H1 (cell line): ENCODE results near the gene RAP1GAP. TPM values are rescaled to one million over a fixed set of nuclear protein-coding genes. Genes with fewer than 3 reads are reported as not detected.
A peak's percentile ranks its signal among the peaks of the same experiment; 100 is the strongest.

Source experiments
- CTCF ChIA-PET: fragments of 300-600 bp; sonication (Branson Sonifier 250); formaldehyde crosslinking; loops from one replicate; lab custom pipeline; 2021; ENCODE audit not compliant: partially characterized antibody; lab: Charles Lee
- POLR2A ChIA-PET: fragments of 300-600 bp; sonication (Branson Sonifier 250); formaldehyde crosslinking; loops from one replicate; lab custom pipeline; 2021; ENCODE audit warnings: inconsistent platforms; ENCODE audit not compliant: partially characterized antibody; lab: Charles Lee
- DNase-seq, 2 experiments: peaks; one replicate each; pipeline versions ENCODE4 v3.0.0 to v3.0.0-alpha.2; 2010 to 2022; ENCODE audit warnings: low spot score in 2 of 2, low read depth in 1 of 2, mixed read lengths in 1 of 2
- FAIRE-seq: peaks from 2 replicates; lab custom pipeline; 2011; peaks lifted over from hg19 to GRCh38; lab: Jason Lieb, UNC
- H2AFZ ChIP-seq: 2 replicates; pipeline ENCODE4 v1.8.1; 2012; ENCODE audit warnings: low read length, inconsistent platforms
- H2AK5ac ChIP-seq: 2 replicates; pipeline ENCODE4 v1.6.1; 2013; ENCODE audit warnings: low read depth, low read length
- H2BK120ac ChIP-seq: replicated peaks from 2 replicates; pipeline ENCODE3; 2013; ENCODE audit warnings: low read depth, low read length, inconsistent platforms
- H2BK12ac ChIP-seq: 2 replicates; pipeline ENCODE4 v1.6.1; 2013; ENCODE audit warnings: low read depth, low read length
- H2BK15ac ChIP-seq: 2 replicates; pipeline ENCODE4 v1.6.1; 2013; ENCODE audit warnings: low read length
- H2BK20ac ChIP-seq: 2 replicates; pipeline ENCODE4 v1.6.1; 2013; ENCODE audit warnings: low read length
- H2BK5ac ChIP-seq: 2 replicates; pipeline ENCODE4 v1.6.1; 2013; ENCODE audit warnings: low read depth, low read length
- H3K14ac ChIP-seq: 2 replicates; pipeline ENCODE4 v1.6.1; 2013; ENCODE audit warnings: inconsistent platforms; ENCODE audit not compliant: insufficient read length
- H3K18ac ChIP-seq: 2 replicates; pipeline ENCODE4 v1.6.1; 2013; ENCODE audit warnings: low read length; ENCODE audit errors: extremely low read depth
- H3K23ac ChIP-seq: 2 replicates; pipeline ENCODE4 v1.6.1; 2013; ENCODE audit warnings: inconsistent platforms; ENCODE audit not compliant: insufficient read length
- H3K23me2 ChIP-seq: 2 replicates; pipeline ENCODE4 v1.6.1; 2013; ENCODE audit warnings: low read depth, low read length
- H3K27ac ChIP-seq: 2 replicates; pipeline ENCODE4 v1.6.1; 2011; ENCODE audit warnings: low read depth, low read length, inconsistent platforms
- H3K27me3 ChIP-seq, 4 experiments: replicated peaks in 1 of 4; 1 replicate in 1 of 4; 2 replicates in 3 of 4; pipeline versions ENCODE4 v1.6.1 to v1.8.1; 2011 to 2013; ENCODE audit warnings: low read length in 3 of 4, mild to moderate bottlenecking in 3 of 4, inconsistent platforms in 2 of 4, mixed read lengths in 2 of 4, moderate library complexity in 1 of 4; ENCODE audit not compliant: control insufficient read depth in 3 of 4, insufficient read depth in 3 of 4; ENCODE audit errors: extremely low read depth in 1 of 4
- H3K36me3 ChIP-seq, 4 experiments: 2 replicates each; pipeline versions ENCODE4 v1.6.1 to v1.8.1; 2011 to 2013; ENCODE audit warnings: mild to moderate bottlenecking in 4 of 4, low read length in 3 of 4, moderate library complexity in 2 of 4, control low read depth in 1 of 4, inconsistent platforms in 1 of 4; ENCODE audit not compliant: insufficient read depth in 4 of 4, control insufficient read depth in 2 of 4
- H3K4ac ChIP-seq: replicated peaks from 2 replicates; pipeline ENCODE3; 2013; ENCODE audit warnings: low read length, low read depth, mixed read lengths, inconsistent platforms; ENCODE audit not compliant: insufficient read length
- H3K4me1 ChIP-seq, 4 experiments: replicated peaks in 1 of 4; 1 replicate in 1 of 4; 2 replicates in 3 of 4; pipeline versions ENCODE4 v1.6.1 to v1.8.1; 2011 to 2013; ENCODE audit warnings: low read length in 3 of 4, inconsistent platforms in 2 of 4, mixed read lengths in 1 of 4; ENCODE audit not compliant: insufficient read depth in 4 of 4, control insufficient read depth in 3 of 4
- H3K4me2 ChIP-seq, 2 experiments: 2 replicates each; pipeline versions ENCODE4 v1.6.1 to v1.8.1; 2011 to 2013; ENCODE audit warnings: low read depth in 2 of 2, low read length in 2 of 2, control low read depth in 1 of 2, inconsistent platforms in 1 of 2, mild to moderate bottlenecking in 1 of 2; ENCODE audit not compliant: insufficient read depth in 1 of 2
- H3K4me3 ChIP-seq, 4 experiments: fragments of 200-600, 300-600 bp in 1 of 4; sonication (generic), shearing (Covaris generic), sonication (Bioruptor Twin) in 1 of 4; 2 replicates each; pipeline versions ENCODE4 v1.5.1 to v1.8.1; 2011 to 2016; ENCODE audit warnings: low read length in 4 of 4, low read depth in 3 of 4, control low read depth in 2 of 4, inconsistent platforms in 2 of 4, mild to moderate bottlenecking in 2 of 4, mixed read lengths in 1 of 4, moderate library complexity in 1 of 4; ENCODE audit not compliant: insufficient read depth in 2 of 4; ENCODE audit errors: extremely low read depth in 1 of 4
- H3K56ac ChIP-seq: replicated peaks from 2 replicates; pipeline ENCODE3; 2013; ENCODE audit warnings: low read depth, mild to moderate bottlenecking, mixed read lengths, low read length, inconsistent platforms; ENCODE audit not compliant: insufficient read length
- H3K79me1 ChIP-seq: 2 replicates; pipeline ENCODE4 v1.6.1; 2013; ENCODE audit warnings: low read depth, low read length, control low read depth
- H3K79me2 ChIP-seq, 2 experiments: 2 replicates each; pipeline versions ENCODE4 v1.6.1 to v1.8.1; 2012 to 2013; ENCODE audit warnings: low read length in 2 of 2, mild to moderate bottlenecking in 2 of 2, inconsistent platforms in 1 of 2; ENCODE audit not compliant: insufficient read depth in 2 of 2, control insufficient read depth in 1 of 2
- H3K9ac ChIP-seq, 4 experiments: replicated peaks in 1 of 4; 1 replicate in 1 of 4; 2 replicates in 3 of 4; pipeline versions ENCODE4 v1.6.1 to v1.8.1; 2011 to 2013; ENCODE audit warnings: low read depth in 3 of 4, low read length in 3 of 4, control low read depth in 2 of 4, mild to moderate bottlenecking in 2 of 4, moderate library complexity in 2 of 4, inconsistent platforms in 1 of 4; ENCODE audit errors: extremely low read depth in 1 of 4
- H3K9me3 ChIP-seq, 2 experiments: 2 replicates each; pipeline versions ENCODE4 v1.6.1 to v1.8.1; 2012 to 2013; ENCODE audit warnings: mild to moderate bottlenecking in 2 of 2, moderate library complexity in 2 of 2, control low read depth in 1 of 2, inconsistent platforms in 1 of 2, low read depth in 1 of 2, low read length in 1 of 2, mixed read lengths in 1 of 2; ENCODE audit not compliant: insufficient read depth in 2 of 2
- H4K20me1 ChIP-seq, 2 experiments: replicated peaks in 1 of 2; 2 replicates each; pipeline versions ENCODE3 to v1.8.1; 2011 to 2013; ENCODE audit warnings: inconsistent platforms in 2 of 2, low read length in 2 of 2, mild to moderate bottlenecking in 1 of 2; ENCODE audit not compliant: insufficient read depth in 2 of 2, control insufficient read depth in 1 of 2
- H4K5ac ChIP-seq: 2 replicates; pipeline ENCODE4 v1.6.1; 2013; ENCODE audit warnings: low read length, low read depth, mixed read lengths, inconsistent platforms; ENCODE audit not compliant: insufficient read length
- H4K8ac ChIP-seq: 2 replicates; pipeline ENCODE4 v1.8.0; 2013; ENCODE audit warnings: mild to moderate bottlenecking, moderate library complexity, low read length, inconsistent platforms; ENCODE audit not compliant: insufficient read depth; ENCODE audit errors: extremely low read depth
- H4K91ac ChIP-seq: replicated peaks from 2 replicates; pipeline ENCODE3; 2013; ENCODE audit warnings: low read length, mixed read lengths, inconsistent platforms; ENCODE audit not compliant: insufficient read length
- CTBP2 ChIP-seq: IDR thresholded peaks from 2 replicates; pipeline ENCODE4 v1.7.0; 2011; ENCODE audit warnings: borderline replicate concordance, mild to moderate bottlenecking, moderate library complexity, mixed read lengths, low read length; ENCODE audit not compliant: insufficient read depth, insufficient read length
- JUND ChIP-seq: IDR thresholded peaks from 2 replicates; pipeline ENCODE4 v1.6.1; 2011; ENCODE audit warnings: mild to moderate bottlenecking, improper control_type of control experiment, low read length
- KDM4A ChIP-seq: IDR thresholded peaks from one replicate; pipeline ENCODE4 v1.7.1; 2012; ENCODE audit warnings: low read depth, mild to moderate bottlenecking, moderate library complexity, low read length, inconsistent platforms; ENCODE audit not compliant: severe bottlenecking
- SUZ12 ChIP-seq: fragments of 200-600 bp; sonication (generic); IDR thresholded peaks from 2 replicates; pipeline ENCODE4 v1.6.1; 2012; ENCODE audit warnings: mild to moderate bottlenecking, inconsistent platforms, low read length, moderate library complexity, mixed read lengths
- WGBS, 2 experiments: shearing (Covaris generic) in 1 of 2; methylation state at CpG; one replicate each; pipeline versions ENCODE4 v1.1.6 to v1.1.7; 2013 to 2015; ENCODE audit warnings: low lambda C conversion rate in 2 of 2, mixed read lengths in 2 of 2, inconsistent platforms in 1 of 2, low coverage in 1 of 2, missing lambda C conversion rate in 1 of 2; ENCODE audit not compliant: insufficient replicate concordance in 2 of 2, insufficient coverage in 1 of 2, insufficient read length in 1 of 2; ENCODE audit errors: extremely low coverage in 1 of 2, missing lambda C conversion rate in 1 of 2; 5-methylcytosine and 5-hydroxymethylcytosine counted together
- polyA plus RNA-seq, 7 experiments: library from polyadenylated mRNA; depleted of rRNA in 3 of 7; stranded (reverse) in 5 of 7; unstranded in 2 of 7; fragments of >200 nt in 5 of 7; fragments of 200-250 nt in 2 of 7; gene quantifications; 1 replicate in 5 of 7; 2 replicates in 1 of 7; 4 replicates in 1 of 7; pipeline versions ENCODE4 v1.2.1 to v1.2.3, GENCODE V29; 2011 to 2013; ENCODE audit warnings: missing spikeins in 2 of 7, mixed read lengths in 2 of 7
- total RNA-seq: library from RNA; stranded (reverse); fragmentation: NEBNext Ultra II Directional; extraction: Animal tissue kit (Norgen Biotek cat#: 25700); gene quantifications from 2 replicates; pipeline ENCODE4 v1.2.1, GENCODE V29; 2021

The RAP1GAP gene
- total and polyA plus RNA-seq, 2 of the 8 experiments (the other 6 are each of a cell fraction or from before 2014, with no cell fraction given) = 8.4 TPM

- no peak overlapping the region for H2BK12ac ChIP-seq
- no peak overlapping the region for H4K5ac ChIP-seq
- no peak overlapping the region for H4K91ac ChIP-seq
- no peak overlapping the region for H3K27ac ChIP-seq
- DNase-seq (no peak), FAIRE-seq (no peak)
- peaks cover 0 to 23% (median 17%) of the 10 kb centered on the region in 4 experiments; a peak in 6 of 7 replicates for H3K4me1 ChIP-seq
- peaks cover 3% of the 10 kb centered on the region for H3K23me2 ChIP-seq
- H4K20me1 ChIP-seq = peaks cover 3 to 12% of the 10 kb centered on the region in 2 experiments
- no peak overlapping the region for H3K23ac ChIP-seq
- no peak overlapping the region for H2AFZ ChIP-seq
- H4K8ac ChIP-seq = no peak overlapping the region
- no peak overlapping the region for H3K56ac ChIP-seq
- no peak overlapping the region for H3K18ac ChIP-seq
- POLR2A ChIA-PET = interaction anchor here (1.3 to 2.9 kb wide), 3 partner anchors 10 to 19 kb away, joined by 4 to 14 read pairs (median 4); no protein-coding TSS in a partner anchor
- no peak overlapping the region for H2BK15ac ChIP-seq
- H3K27me3 ChIP-seq = peaks cover 0 to 26% (median 13%) of the 10 kb centered on the region in 4 experiments; a peak in 5 of 7 replicates
- H3K9me3 ChIP-seq = no peaks in the 10 kb centered on the region
- CTCF ChIA-PET = interaction anchor here (1.1 to 2.1 kb wide), 7 partner anchors 9 to 405 kb away, joined by 3 to 7 read pairs (median 4); no protein-coding TSS in a partner anchor
- no peak overlapping the region for H3K14ac ChIP-seq
- TF ChIP-seq KDM4A (peak; percentile 23), SUZ12 (peak; percentile 34; the same call in 1 of the 2 replicates), CTBP2 (no peak), JUND (no peak)
- H3K36me3 ChIP-seq = no peaks in the 10 kb centered on the region
- peak overlapping the region in 1 of 4 experiments; percentile 40; a peak in 1 of 7 replicates for H3K9ac ChIP-seq
- H2AK5ac ChIP-seq = no peak overlapping the region
- H3K79me1 ChIP-seq = no peaks in the 10 kb centered on the region
- no peak overlapping the region for H2BK120ac ChIP-seq
- no peak overlapping the region for H2BK5ac ChIP-seq
- WGBS, 2 experiments = 55% methylated on average over 13 of the region's 39 CpGs; no CpG with 5 or more reads in 1 of the 2 experiments
- peak overlapping the region; percentile 24 to 57 (median 32) for H3K4me3 ChIP-seq
- H3K4me2 ChIP-seq = peak overlapping the region; percentile 67 to 68
- H3K4ac ChIP-seq = no peak overlapping the region
- no peaks in the 10 kb centered on the region for H3K79me2 ChIP-seq
- H2BK20ac ChIP-seq = no peak overlapping the region
Measured at GRCh38 chr1:21621761-21622436, 47.3 kb downstream of the RAP1GAP start.
